ENCODE measurements around the gene MRPS35. TPM values are rescaled to one million over a fixed set of nuclear protein-coding genes. Genes with fewer than 3 reads are reported as not detected.

The MRPS35 gene
- total RNA-seq, 1 experiment from 2014 or later = 117 TPM

- DNase-seq = peak; percentile 99
- no peaks in the 10 kb centered on the region for H3K9me3 ChIP-seq (ENCODE audit: low read length)
- peak overlapping the region; percentile 16 for H3K9ac ChIP-seq (ENCODE audit: low read length)
- no TSS peak for BruUV-seq (replicated peaks)
- peaks cover 46% of the 10 kb centered on the region for H3K79me2 ChIP-seq (ENCODE audit: low read length)
- TF ChIP-seq EZH2 (IDR thresholded peaks at IDR 0.05; ENCODE audit: low read length, unreplicated experiment) = no peak
- no peak for TF ChIP-seq CTCF (conservative IDR thresholded peaks at IDR 0.05; ENCODE audit: low read depth, low read length)
- TF ChIP-seq EZH2phosphoT487 (IDR thresholded peaks at IDR 0.05; ENCODE audit: borderline replicate concordance, low read length) = no peak
- peaks cover 11% of the 10 kb centered on the region for H3F3A ChIP-seq (ENCODE audit: low read length, unreplicated experiment)
- H3K4me3 ChIP-seq (ENCODE audit: low read length) = no peak overlapping the region
- peak overlapping the region; percentile 30 for H3K4me2 ChIP-seq (ENCODE audit: low read length)
- POLR2A ChIA-PET (ENCODE audit: unreplicated experiment) = no interaction called here
- H4K20me1 ChIP-seq (ENCODE audit: low read length) = no peaks in the 10 kb centered on the region
- H3K9me2 ChIP-seq (replicated peaks; ENCODE audit: low read length) = no peaks in the 10 kb centered on the region
- peak; percentile 48 for ATAC-seq
- peaks cover 37% of the 10 kb centered on the region for H3K36me3 ChIP-seq (ENCODE audit: low read depth, low read length)
- peaks cover 46% of the 10 kb centered on the region for H3K4me1 ChIP-seq (ENCODE audit: insufficient read depth, low read length)
- H3K27ac ChIP-seq (ENCODE audit: low read length) = peak overlapping the region; percentile 70
- H3K27me3 ChIP-seq (ENCODE audit: low read length) = no peaks in the 10 kb centered on the region
- intact Hi-C loops (cut with micrococcal nuclease) = no loop called here
- no peak overlapping the region for H2AFZ ChIP-seq (ENCODE audit: low read length)
- CTCF ChIA-PET = no interaction called here
Measured at GRCh38 chr12:27751386-27752047, 40.9 kb downstream of the MRPS35 start.

- no peaks in the 10 kb centered on the region for H3K9me3 ChIP-seq (ENCODE audit: low read length)
- no peaks in the 10 kb centered on the region for H4K20me1 ChIP-seq (ENCODE audit: low read length)
- no peak for TF ChIP-seq CTCF (conservative IDR thresholded peaks at IDR 0.05; ENCODE audit: low read depth, low read length)
- no peak for TF ChIP-seq EZH2 (IDR thresholded peaks at IDR 0.05; ENCODE audit: low read length, unreplicated experiment)
- TF ChIP-seq EZH2phosphoT487 (IDR thresholded peaks at IDR 0.05; ENCODE audit: borderline replicate concordance, low read length) = no peak
- intact Hi-C loops (cut with micrococcal nuclease) = no loop called here
- no peak overlapping the region for H3K4me2 ChIP-seq (ENCODE audit: low read length)
- H3K27ac ChIP-seq (ENCODE audit: low read length) = no peak overlapping the region
- no peaks in the 10 kb centered on the region for H3K27me3 ChIP-seq (ENCODE audit: low read length)
- BruUV-seq (replicated peaks) = no TSS peak
- H3K9me2 ChIP-seq (replicated peaks; ENCODE audit: low read length) = no peaks in the 10 kb centered on the region
- no peak overlapping the region for H3K4me3 ChIP-seq (ENCODE audit: low read length)
- H3K9ac ChIP-seq (ENCODE audit: low read length) = no peak overlapping the region
- no peaks in the 10 kb centered on the region for H3F3A ChIP-seq (ENCODE audit: low read length, unreplicated experiment)
- ATAC-seq (no peak), DNase-seq (no peak)
- peaks cover 28% of the 10 kb centered on the region for H3K79me2 ChIP-seq (ENCODE audit: low read length)
- peaks cover 16% of the 10 kb centered on the region for H3K4me1 ChIP-seq (ENCODE audit: insufficient read depth, low read length)
- peaks cover 29% of the 10 kb centered on the region for H3K36me3 ChIP-seq (ENCODE audit: low read depth, low read length)
- POLR2A ChIA-PET (ENCODE audit: unreplicated experiment) = no interaction called here
- H2AFZ ChIP-seq (ENCODE audit: low read length) = no peak overlapping the region
- CTCF ChIA-PET = no interaction called here
Measured at GRCh38 chr12:27754795-27755194, 44.2 kb downstream of the MRPS35 start.

- TF ChIP-seq EZH2phosphoT487 (IDR thresholded peaks at IDR 0.05; ENCODE audit: borderline replicate concordance, low read length) (no peak), EZH2 (IDR thresholded peaks at IDR 0.05; ENCODE audit: low read length, unreplicated experiment) (no peak), CTCF (conservative IDR thresholded peaks at IDR 0.05; ENCODE audit: low read depth, low read length) (no peak)
- BruUV-seq (replicated peaks) = no TSS peak
Measured at GRCh38 chr12:27756670-27757195, 46.1 kb downstream of the MRPS35 start.

More at GRCh38 chr12:27756670-27757195, 46.1 kb downstream of the MRPS35 start:
- Histone ChIP-seq H3K9ac (ENCODE audit: low read length) (no peak overlapping the region), H3K9me3 (ENCODE audit: low read length) (no peaks in the 10 kb centered on the region), H3K4me1 (ENCODE audit: insufficient read depth, low read length) (peaks cover 8% of the 10 kb centered on the region), H4K20me1 (ENCODE audit: low read length) (no peaks in the 10 kb centered on the region), H3K9me2 (replicated peaks; ENCODE audit: low read length) (no peaks in the 10 kb centered on the region), H3K27ac (ENCODE audit: low read length) (no peak overlapping the region), H3K27me3 (ENCODE audit: low read length) (no peaks in the 10 kb centered on the region), H3K79me2 (ENCODE audit: low read length) (peaks cover 16% of the 10 kb centered on the region), H2AFZ (ENCODE audit: low read length) (no peak overlapping the region), H3K4me2 (ENCODE audit: low read length) (no peak overlapping the region), H3K4me3 (ENCODE audit: low read length) (no peak overlapping the region), H3K36me3 (ENCODE audit: low read depth, low read length) (peaks cover 27% of the 10 kb centered on the region), H3F3A (ENCODE audit: low read length, unreplicated experiment) (no peaks in the 10 kb centered on the region)
- ChIA-PET POLR2A (ENCODE audit: unreplicated experiment) (no interaction called here), CTCF (no interaction called here)
- ATAC-seq (no peak), DNase-seq (no peak)
- intact Hi-C loops (cut with micrococcal nuclease) = no loop called here
